Neural progenitor cell (in vitro differentiated cells): ENCODE results near the gene PEAK3. TPM values are rescaled to one million over a fixed set of nuclear protein-coding genes. Genes with fewer than 3 reads are reported as not detected.

Experiments used
- DNase-seq: peaks from one replicate; pipeline ENCODE4 v3.0.0-alpha.2; 2016; ENCODE audit warnings: low spot score
- H2AFZ ChIP-seq: fragments of 200-600 bp; sonication (generic); replicated peaks from 2 replicates; pipeline ENCODE4 v1.6.1; 2016; ENCODE audit warnings: antibody characterized with exemption
- H3F3A ChIP-seq: fragments of 200-600 bp; sonication (generic); 2 replicates; pipeline ENCODE4 v1.6.1; 2016; ENCODE audit warnings: antibody characterized with exemption, low read depth
- H3K27ac ChIP-seq: fragments of 200-600 bp; sonication (generic); 2 replicates; pipeline ENCODE4 v1.5.1; 2016; ENCODE audit warnings: mild to moderate bottlenecking
- H3K27me3 ChIP-seq: fragments of 200-600 bp; sonication (generic); 2 replicates; pipeline ENCODE4 v1.6.1; 2016; ENCODE audit warnings: mild to moderate bottlenecking, moderate library complexity
- H3K36me3 ChIP-seq: fragments of 200-600 bp; sonication (generic); 2 replicates; pipeline ENCODE4 v1.5.1; 2016
- H3K4me1 ChIP-seq: fragments of 200-600 bp; sonication (generic); 2 replicates; pipeline ENCODE4 v1.6.1; 2016; ENCODE audit warnings: mixed run types
- H3K4me2 ChIP-seq: fragments of 200-600 bp; sonication (generic); 2 replicates; pipeline ENCODE4 v1.6.1; 2016
- H3K4me3 ChIP-seq: fragments of 200-600 bp; sonication (generic); 2 replicates; pipeline ENCODE4 v1.5.1; 2016
- H3K79me2 ChIP-seq: fragments of 200-600 bp; sonication (generic); 2 replicates; pipeline ENCODE4 v1.6.1; 2016; ENCODE audit warnings: low read depth
- H3K9ac ChIP-seq: fragments of 200-600 bp; sonication (generic); 2 replicates; pipeline ENCODE4 v1.6.1; 2016
- H3K9me3 ChIP-seq: fragments of 200-600 bp; sonication (generic); 2 replicates; pipeline ENCODE4 v1.5.1; 2016; ENCODE audit warnings: low read depth
- H4K20me1 ChIP-seq: fragments of 200-600 bp; sonication (generic); 2 replicates; pipeline ENCODE4 v1.6.1; 2016; ENCODE audit warnings: low read depth
- H3K27ac Mint-ChIP-seq: 3 replicates; pipeline ENCODE4 v1.8.0; 2021; ENCODE audit warnings: mixed read lengths
- H3K27me3 Mint-ChIP-seq: 2 replicates; pipeline ENCODE4 v1.8.0; 2022; ENCODE audit warnings: low read depth, mild to moderate bottlenecking, inconsistent platforms, moderate library complexity, mixed read lengths; ENCODE audit not compliant: insufficient read depth
- H3K36me3 Mint-ChIP-seq: 3 replicates; pipeline ENCODE4 v1.8.0; 2021; ENCODE audit warnings: mixed read lengths
- H3K4me1 Mint-ChIP-seq: 3 replicates; pipeline ENCODE4 v1.8.0; 2021; ENCODE audit warnings: mixed read lengths
- H3K4me3 Mint-ChIP-seq: 3 replicates; pipeline ENCODE4 v1.8.0; 2021; ENCODE audit warnings: mild to moderate bottlenecking, moderate library complexity, mixed read lengths
- H3K9me3 Mint-ChIP-seq: 3 replicates; pipeline ENCODE4 v1.8.0; 2020; ENCODE audit warnings: mixed read lengths
- EZH2 ChIP-seq: fragments of 200-600 bp; sonication (generic); IDR thresholded peaks from 2 replicates; pipeline ENCODE4 v1.6.1; 2017; ENCODE audit warnings: antibody characterized with exemption, mild to moderate bottlenecking, moderate library complexity
- EZH2phosphoT487 ChIP-seq: fragments of 200-600 bp; sonication (generic); IDR thresholded peaks from 2 replicates; pipeline ENCODE4 v1.6.1; 2017; ENCODE audit warnings: antibody characterized with exemption
- total RNA-seq: library from RNA; depleted of rRNA; stranded (reverse); fragments of >200 nt; gene quantifications from 2 replicates; pipeline ENCODE4 v1.2.3, GENCODE V29; 2015; ENCODE audit warnings: low replicate concordance
- TF ChIP-seq, protein P1 (sequence below): fragments of 200-600 bp; sonication (generic); IDR thresholded peaks from 2 replicates; pipeline ENCODE4 v1.5.1; 2017; ENCODE audit warnings: antibody characterized with exemption, mild to moderate bottlenecking

The PEAK3 gene
- total RNA-seq, 1 donor from 2014 or later = not detected

GRCh38 chr19:2249010-2249866 is 32.7 kb downstream of the PEAK3 start, which contains the start of gene AMH:
Gene AMH (plus strand): TSS chr19:2249323. CDS start chr19:2249333, 10 bp downstream.
- H3K4me3 Mint-ChIP-seq = no peak within 1 kb of the TSS
- no peaks in the 10 kb centered on the region for H3K9me3 Mint-ChIP-seq
- Histone ChIP-seq H3K9ac (no peak within 1 kb of the TSS), H4K20me1 (peaks cover 42% of the 10 kb centered on the region), H3K4me3 (no peak within 1 kb of the TSS), H3K4me1 (peaks cover 10% of the 10 kb centered on the region), H2AFZ (no peak within 1 kb of the TSS), H3K36me3 (no peaks in the 10 kb centered on the region), H3K79me2 (peaks cover 5% of the 10 kb centered on the region), H3K9me3 (no peaks in the 10 kb centered on the region), H3K27ac (peak within 1 kb of the TSS; percentile 29), H3K27me3 (peaks cover 19% of the 10 kb centered on the region), H3F3A (peaks cover 21% of the 10 kb centered on the region), H3K4me2 (no peak within 1 kb of the TSS)
- H3K36me3 Mint-ChIP-seq = no peaks in the 10 kb centered on the region
- peaks cover 4% of the 10 kb centered on the region for H3K4me1 Mint-ChIP-seq
- DNase-seq = no peak
- no peak within 1 kb of the TSS for H3K27ac Mint-ChIP-seq
- no peak for TF ChIP-seq EZH2phosphoT487
- TF ChIP-seq, protein P1, sequence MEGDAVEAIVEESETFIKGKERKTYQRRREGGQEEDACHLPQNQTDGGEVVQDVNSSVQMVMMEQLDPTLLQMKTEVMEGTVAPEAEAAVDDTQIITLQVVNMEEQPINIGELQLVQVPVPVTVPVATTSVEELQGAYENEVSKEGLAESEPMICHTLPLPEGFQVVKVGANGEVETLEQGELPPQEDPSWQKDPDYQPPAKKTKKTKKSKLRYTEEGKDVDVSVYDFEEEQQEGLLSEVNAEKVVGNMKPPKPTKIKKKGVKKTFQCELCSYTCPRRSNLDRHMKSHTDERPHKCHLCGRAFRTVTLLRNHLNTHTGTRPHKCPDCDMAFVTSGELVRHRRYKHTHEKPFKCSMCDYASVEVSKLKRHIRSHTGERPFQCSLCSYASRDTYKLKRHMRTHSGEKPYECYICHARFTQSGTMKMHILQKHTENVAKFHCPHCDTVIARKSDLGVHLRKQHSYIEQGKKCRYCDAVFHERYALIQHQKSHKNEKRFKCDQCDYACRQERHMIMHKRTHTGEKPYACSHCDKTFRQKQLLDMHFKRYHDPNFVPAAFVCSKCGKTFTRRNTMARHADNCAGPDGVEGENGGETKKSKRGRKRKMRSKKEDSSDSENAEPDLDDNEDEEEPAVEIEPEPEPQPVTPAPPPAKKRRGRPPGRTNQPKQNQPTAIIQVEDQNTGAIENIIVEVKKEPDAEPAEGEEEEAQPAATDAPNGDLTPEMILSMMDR = no peak
- TF ChIP-seq EZH2 = no peak
- H3K27me3 Mint-ChIP-seq = peaks cover 12% of the 10 kb centered on the region

GRCh38 chr19:2248136-2249009 is 33.6 kb downstream of the PEAK3 start:
- Histone ChIP-seq H3K4me2 (no peak overlapping the region), H3K9ac (no peak overlapping the region), H3K27me3 (peaks cover 10% of the 10 kb centered on the region), H3K79me2 (peaks cover 10% of the 10 kb centered on the region), H3K9me3 (no peaks in the 10 kb centered on the region), H3K4me3 (no peak overlapping the region), H2AFZ (no peak overlapping the region), H4K20me1 (peaks cover 50% of the 10 kb centered on the region), H3K27ac (no peak overlapping the region), H3K36me3 (no peaks in the 10 kb centered on the region), H3F3A (peaks cover 12% of the 10 kb centered on the region), H3K4me1 (peaks cover 6% of the 10 kb centered on the region)
- H3K9me3 Mint-ChIP-seq = no peaks in the 10 kb centered on the region
- H3K27me3 Mint-ChIP-seq = peaks cover 8% of the 10 kb centered on the region
- H3K4me1 Mint-ChIP-seq = no peaks in the 10 kb centered on the region
- H3K36me3 Mint-ChIP-seq = no peaks in the 10 kb centered on the region
- TF ChIP-seq, protein P1 = no peak
- no peak for TF ChIP-seq EZH2phosphoT487
- TF ChIP-seq EZH2 = no peak
- no peak overlapping the region for H3K27ac Mint-ChIP-seq
- no peak overlapping the region for H3K4me3 Mint-ChIP-seq
- DNase-seq = no peak

GRCh38 chr19:2247433-2248101 is 34.4 kb downstream of the PEAK3 start:
- H3K9me3 ChIP-seq = no peaks in the 10 kb centered on the region
- Mint-ChIP-seq H3K36me3 (no peaks in the 10 kb centered on the region), H3K4me3 (no peak overlapping the region), H3K27ac (no peak overlapping the region), H3K4me1 (peaks cover 2% of the 10 kb centered on the region), H3K27me3 (peaks cover 5% of the 10 kb centered on the region), H3K9me3 (no peaks in the 10 kb centered on the region)
- no peak overlapping the region for H3K9ac ChIP-seq
- H3K79me2 ChIP-seq = peaks cover 18% of the 10 kb centered on the region
- H3F3A ChIP-seq = peaks cover 6% of the 10 kb centered on the region
- no peak overlapping the region for H2AFZ ChIP-seq
- no peak overlapping the region for H3K4me3 ChIP-seq
- TF ChIP-seq EZH2phosphoT487 (no peak), EZH2 (no peak)
- TF ChIP-seq, protein P1 = no peak
- H3K36me3 ChIP-seq = no peaks in the 10 kb centered on the region
- H3K27ac ChIP-seq = no peak overlapping the region
- DNase-seq = no peak
- peaks cover 58% of the 10 kb centered on the region for H4K20me1 ChIP-seq
- no peak overlapping the region for H3K4me2 ChIP-seq
- H3K4me1 ChIP-seq = no peaks in the 10 kb centered on the region
- peaks cover 2% of the 10 kb centered on the region for H3K27me3 ChIP-seq
